ENCODE measurements around the gene LTBP4.

The LTBP4 gene

DNA sequence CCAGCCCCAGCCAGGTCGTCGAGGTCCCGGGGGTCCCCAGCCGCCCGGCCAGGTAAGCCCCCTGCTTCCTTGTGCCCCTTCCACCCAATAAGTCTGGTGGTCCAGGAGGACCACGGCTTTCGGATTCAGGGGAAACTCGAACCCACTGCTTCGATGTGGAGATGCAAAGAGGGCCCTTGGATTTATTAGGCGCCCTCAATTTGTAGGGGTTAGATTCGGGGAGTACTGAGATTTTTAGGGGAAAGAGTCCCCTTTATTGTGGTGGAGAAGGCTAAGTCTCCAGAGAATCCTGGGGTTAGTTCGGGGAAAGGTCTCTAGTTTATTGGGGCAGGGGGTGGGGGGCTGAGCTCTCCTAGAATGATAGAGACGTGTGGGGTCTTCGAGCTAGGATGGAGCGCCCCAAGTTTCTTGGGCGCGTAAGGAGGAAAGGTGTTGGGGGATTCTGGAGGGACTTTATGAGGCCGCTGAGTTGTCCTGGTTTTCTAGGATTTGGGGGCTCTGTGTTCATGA, 3.8 kb upstream of the LTBP4 start:
- no peak for DNase-seq

DNA sequence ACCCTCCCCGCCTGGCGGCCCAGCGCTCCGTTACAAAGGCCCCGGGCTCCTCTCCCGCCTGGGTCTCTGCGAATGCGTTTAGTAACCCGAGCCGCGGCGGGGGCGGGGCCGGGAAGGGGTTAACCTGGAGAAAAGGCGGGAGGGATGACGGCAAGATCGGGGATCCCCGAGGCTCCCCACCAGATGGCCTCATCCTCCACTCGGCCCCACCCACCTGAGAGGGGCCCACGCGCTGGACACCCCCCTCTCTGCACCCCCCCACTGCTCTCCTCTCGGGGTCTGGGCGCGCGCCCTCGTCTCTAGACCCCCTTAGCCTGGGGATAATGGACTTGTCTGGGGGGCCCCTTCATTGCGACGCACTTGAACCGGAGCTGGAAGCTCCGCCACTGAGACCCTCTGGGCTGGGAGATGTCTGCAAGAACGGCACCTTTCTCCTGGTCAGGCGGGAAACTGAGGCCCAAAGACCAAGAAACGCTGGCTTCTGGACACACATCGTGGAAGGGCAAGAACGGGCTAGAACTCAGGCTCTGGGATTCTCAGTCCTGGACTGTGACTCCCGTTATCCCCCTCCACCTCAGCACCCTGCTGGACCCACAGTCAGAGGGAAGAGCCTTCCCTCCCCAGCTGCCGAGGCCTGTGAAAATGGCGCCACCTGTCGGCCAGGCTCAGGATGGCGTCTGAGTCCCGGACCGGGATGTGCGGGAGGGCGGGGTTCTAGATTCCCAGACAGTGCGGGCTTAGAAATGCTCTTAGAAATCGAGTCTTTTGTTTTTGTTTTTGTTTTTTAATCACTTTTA, 2.9 kb upstream of the LTBP4 start:
- peak; percentile 80 for DNase-seq

DNA sequence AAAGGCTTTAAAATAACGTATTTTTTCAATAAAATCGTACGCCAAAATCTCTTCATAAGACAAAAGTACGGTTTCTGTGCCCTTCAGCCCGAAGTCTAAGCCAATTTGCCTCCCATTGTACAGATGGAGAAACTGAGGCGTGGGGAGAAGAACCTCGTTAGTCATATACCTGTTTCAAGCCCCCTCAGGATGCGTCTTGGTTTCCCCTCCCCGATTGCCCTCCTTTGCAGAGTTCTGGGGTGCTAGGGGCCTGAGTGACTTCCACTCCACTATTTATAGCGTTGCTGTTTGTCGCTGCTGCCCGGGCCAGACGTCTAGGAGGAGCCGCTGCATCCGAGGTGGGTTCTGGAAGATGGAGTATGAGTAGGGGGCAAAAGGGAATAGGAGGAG, 2.3 kb upstream of the LTBP4 start:
- DNase-seq = no peak

DNA sequence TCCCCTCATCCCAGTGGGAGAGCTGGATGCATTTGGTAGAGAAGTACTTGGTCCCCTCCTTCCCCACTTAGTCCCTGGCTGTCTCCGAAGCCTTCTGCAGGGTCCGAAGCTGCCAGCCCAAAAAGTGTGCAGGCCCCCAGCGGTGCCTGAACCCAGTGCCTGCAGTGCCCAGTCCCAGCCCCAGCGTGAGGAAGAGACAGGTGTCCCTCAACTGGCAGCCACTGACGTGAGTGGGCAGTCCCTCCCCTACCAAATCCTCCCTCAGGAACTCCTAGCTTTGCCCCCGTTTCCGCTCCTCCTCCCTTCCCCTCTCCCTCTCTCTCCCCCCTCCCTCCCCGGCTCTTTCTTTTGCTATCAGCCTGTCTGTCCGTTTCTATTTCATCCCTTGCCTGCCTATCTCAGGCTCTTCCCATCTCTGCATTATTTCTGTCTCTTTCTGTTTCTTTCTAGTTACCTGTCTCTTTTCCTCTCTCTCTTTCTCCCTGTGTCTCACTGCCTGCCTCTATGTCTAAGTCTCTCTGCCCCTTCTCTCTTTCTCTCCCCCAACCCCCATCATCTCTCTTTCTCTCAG, 1.8 kb upstream of the LTBP4 start:
- DNase-seq = no peak

DNA sequence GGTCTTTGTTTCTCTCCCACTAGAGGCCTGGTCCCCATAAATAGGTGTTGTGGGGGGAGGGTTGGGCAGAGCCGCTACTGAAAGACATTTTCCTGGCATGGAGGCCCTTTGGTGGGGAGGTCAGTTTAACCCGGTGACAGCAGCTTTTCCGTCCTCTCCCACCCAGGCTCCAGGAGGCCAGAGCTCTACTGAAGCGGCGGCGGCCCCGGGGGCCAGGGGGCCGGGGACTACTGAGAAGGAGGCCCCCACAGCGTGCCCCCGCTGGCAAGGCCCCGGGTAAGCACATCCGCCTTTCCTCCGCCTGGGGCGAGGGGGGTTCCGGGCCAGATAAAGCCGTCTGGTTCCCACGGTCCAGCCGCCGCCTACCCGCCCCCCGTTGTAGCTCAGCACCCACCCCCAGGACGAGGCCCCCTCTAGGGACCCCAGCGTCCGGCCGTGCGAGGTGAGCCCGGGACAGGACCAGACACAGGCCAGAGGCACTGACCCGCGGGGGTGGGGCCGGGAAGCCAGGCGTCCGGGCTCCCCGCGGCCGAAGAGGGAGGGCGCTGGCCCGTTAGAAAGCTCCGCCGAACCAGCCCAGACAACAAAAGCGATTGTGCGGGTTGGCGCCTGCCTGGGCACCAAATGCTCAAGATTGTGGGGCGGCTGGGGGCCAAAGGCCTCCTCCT, 1.1 kb upstream of the LTBP4 start:
- no peak for DNase-seq

DNA sequence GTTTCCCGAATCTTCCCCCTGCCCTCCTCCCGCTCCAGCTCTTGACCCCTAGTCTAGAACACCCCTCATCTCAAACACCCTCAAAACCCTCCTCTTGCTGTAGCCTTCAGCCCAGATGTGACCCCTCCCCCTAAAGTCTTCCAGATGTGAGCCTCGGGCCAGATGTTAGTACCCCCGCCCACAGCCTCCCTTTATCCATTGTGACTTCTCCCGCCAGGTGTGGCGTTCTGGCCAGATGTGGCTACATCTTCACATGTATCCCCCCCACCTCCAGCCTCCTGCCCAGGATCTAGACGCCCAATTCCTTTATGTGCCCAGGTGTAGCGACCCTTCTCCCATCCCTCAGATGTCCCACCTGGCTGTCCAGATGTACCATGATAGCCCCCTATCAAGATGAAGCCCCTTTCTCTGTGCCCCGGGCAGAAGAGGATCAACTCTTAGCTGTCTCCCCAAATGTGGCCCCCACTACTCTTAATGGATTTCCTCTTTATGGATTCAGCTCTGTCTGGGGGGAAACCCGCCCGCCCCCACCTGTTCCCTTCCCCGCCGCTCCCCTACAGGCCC, 517 bp upstream of the LTBP4 start:
- DNase-seq = no peak

DNA sequence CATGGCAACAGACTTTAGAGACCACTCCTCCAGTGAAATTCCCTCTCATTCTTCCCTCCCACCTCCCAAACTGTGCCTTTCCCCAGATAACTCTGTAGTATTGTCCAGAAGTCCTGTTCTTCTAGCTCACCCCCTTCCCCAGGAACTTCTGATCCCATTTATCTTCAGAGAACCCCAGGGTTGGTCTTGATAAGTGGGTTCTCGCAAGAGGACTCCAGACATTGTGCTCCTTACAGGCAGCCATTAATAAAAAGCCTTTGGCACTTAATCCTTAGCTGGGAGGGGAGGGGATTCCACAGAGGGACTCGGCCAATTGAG, 1.9 kb downstream of the LTBP4 start:
- no peak for DNase-seq

DNA sequence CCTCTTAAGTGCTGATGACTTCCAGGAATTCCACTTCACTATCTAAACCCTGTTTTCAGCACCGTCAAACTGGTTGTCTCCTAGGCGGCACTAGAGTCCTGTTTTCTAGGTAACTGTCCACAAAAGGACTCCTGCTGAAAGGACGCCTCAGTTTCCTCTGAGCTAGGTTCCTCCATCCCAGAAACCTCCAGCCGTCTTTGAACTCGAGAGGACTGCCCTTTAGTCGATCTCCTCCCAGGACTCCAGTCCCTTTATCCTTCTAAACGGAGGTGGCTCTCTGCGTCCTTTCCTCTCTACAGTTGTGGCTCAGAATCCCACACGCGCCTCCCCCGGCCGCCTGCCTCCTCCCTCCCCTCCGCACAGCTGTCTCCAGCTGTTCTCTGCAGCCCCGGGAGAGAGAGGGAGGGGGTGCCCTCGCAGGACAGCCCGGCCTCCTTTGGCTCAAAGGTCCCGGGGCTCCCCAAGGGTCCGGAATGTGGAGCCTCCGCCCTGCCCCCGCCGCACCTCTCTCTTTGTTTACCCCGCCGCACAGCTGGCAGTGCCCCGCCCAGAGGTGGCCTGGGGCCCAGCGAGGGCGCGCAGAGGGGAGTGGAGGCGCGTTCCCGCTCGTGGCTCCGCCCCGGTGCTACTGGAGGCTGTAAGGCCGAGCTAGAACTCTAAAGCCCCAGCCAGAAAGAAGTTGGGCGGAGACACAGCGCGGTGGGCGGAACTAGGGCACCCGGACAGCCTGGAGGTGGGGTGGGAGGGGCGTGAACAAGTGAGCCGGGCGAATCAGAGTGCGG, 2.4 kb downstream of the LTBP4 start:
- DNase-seq = peak; percentile 95

DNA sequence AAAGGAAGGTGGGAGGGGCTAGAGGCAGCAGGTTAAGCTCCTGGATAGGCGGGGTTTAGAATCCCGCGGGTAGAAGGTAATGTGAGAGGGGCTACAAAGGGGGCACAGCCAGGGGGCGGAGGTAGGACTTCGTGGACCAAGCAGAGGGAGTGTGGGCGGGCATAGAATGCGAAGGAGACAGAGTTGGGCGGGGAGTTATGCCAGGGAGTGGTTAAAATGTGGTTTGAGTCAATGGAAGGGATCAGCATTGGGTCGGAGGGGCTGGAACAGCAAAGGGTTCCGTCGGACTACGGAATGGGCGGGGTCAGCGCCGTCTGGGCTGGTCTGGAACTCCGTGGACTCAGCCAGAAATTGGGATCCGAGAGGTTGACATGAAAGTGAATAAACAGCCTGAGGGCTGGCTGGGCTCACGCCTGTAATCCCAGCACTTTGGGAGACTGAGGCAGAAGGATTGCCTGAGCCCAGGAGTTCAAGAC, 3.0 kb downstream of the LTBP4 start:
- no peak for DNase-seq

DNA sequence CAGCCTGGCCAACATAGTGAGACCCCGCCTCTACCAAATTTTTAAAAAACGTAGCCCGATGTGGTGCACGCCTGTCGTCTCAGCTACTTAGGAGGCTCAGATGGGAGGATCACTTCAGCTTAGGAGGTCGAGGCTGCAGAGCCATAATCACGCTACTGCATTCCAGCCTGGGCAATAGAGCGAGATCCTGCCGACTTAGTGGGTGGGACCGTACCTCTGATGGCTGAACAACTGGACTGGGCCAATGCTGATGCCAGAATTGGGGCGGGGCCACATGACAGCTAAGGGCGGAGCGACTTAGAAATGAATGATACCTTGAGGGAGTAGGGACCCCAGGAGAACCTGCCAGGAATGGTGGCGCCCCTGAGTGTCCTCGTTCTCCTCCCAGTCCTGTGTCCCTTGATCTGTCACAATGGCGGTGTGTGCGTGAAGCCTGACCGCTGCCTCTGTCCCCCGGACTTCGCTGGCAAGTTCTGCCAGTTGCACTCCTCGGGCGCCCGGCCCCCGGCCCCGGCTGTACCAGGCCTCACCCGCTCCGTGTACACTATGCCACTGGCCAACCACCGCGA, 3.6 kb downstream of the LTBP4 start:
- peak; percentile 50 for DNase-seq

DNA sequence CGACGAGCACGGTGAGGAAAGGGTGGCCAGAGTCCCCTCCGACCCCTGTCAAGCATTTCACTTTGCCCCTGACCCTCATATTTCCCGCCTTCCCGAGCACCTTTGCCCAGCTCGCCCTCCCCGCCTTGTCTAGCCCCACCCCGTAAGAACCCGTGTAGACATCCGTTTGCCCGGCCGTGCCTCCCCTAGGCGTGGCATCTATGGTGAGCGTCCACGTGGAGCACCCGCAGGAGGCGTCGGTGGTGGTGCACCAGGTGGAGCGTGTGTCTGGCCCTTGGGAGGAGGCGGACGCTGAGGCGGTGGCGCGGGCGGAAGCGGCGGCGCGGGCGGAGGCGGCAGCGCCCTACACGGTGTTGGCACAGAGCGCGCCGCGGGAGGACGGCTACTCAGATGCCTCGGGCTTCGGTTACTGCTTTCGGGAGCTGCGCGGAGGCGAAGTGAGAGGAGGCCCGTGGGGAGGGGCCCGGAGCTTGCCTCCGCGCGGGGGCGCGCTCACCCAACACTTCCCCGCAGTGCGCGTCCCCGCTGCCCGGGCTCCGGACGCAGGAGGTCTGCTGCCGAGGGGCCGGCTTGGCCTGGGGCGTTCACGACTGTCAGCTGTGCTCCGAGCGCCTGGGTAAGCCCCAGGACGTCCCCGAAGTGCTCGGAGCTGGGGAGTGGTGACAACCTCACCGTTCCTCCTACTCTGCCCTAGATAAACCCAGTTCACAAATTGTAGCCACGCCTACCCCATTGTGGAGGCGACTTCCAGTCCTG, 4.2 kb downstream of the LTBP4 start:
- peak; percentile 84 for DNase-seq

DNA sequence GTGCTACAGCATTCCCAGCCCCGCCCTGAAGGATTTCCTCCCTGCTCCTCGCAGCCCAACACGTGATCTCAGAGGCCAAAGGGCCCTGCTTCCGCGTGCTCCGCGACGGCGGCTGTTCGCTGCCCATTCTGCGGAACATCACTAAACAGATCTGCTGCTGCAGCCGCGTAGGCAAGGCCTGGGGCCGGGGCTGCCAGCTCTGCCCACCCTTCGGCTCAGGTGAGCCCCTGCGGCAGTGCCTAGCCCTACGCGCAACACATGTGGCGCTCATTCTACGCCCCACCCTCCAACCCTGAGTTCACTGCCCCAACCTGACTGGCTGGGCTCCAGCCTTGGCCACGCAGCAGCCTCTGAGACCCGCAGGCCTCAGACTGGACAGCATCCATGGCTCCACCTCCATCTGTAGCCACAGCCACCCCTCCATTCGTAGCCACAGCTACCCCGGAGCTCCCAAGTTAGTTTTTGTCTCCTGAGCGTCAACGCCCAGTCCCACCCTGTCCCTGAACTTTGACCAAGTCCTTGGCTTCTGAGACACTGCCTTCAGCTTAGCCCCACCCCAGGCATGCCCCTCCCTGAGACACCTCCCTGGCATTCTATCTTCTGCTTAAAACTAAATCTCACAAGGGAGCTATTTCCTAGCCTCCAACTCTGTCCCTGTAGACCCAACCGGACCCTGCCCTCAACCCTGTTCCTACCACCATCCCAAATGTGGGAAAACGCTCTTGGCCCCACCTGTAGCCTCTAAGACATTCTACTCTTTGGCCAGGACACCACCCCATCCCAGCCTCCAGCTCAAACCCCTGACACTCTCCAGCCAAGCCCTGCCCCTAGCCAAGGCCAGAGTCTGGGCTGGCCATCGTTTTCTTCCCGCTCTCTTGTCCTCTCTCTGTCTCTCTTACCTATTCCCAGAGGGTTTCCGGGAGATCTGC, 6.4 kb downstream of the LTBP4 start:
- DNase-seq = no peak

DNA sequence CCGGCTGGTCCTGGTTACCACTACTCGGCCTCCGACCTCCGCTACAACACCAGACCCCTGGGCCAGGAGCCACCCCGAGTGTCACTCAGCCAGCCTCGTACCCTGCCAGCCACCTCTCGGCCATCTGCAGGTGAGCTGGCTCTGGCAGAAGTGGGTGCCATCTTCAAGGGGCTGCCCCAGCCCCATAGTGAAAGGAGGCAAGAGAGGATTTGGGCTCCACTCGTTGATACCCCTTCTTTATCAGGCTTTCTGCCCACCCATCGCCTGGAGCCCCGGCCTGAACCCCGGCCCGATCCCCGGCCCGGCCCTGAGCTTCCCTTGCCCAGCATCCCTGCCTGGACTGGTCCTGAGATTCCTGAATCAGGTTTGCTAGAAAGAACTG, 7.1 kb downstream of the LTBP4 start:
- DNase-seq = no peak

DNA sequence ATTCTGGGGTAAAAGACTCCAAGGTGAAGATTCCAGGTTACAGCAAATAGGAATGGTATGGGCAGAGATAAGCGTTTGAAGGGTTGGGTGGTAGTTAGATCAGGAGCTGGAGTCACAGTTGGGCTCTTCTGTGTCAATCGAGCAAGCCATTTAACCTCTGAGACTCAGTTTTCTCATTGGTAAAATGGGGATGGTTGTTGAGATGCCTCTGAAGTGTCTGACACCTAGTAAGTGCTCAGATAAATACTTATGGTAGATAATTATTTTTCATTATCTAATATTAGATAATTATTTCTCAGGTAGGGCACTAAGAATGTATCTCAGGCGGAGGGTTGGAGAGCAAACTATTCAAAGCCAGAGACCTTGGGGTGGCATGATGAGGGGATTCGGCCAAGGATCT, 7.8 kb downstream of the LTBP4 start:
- DNase-seq = no peak

DNA sequence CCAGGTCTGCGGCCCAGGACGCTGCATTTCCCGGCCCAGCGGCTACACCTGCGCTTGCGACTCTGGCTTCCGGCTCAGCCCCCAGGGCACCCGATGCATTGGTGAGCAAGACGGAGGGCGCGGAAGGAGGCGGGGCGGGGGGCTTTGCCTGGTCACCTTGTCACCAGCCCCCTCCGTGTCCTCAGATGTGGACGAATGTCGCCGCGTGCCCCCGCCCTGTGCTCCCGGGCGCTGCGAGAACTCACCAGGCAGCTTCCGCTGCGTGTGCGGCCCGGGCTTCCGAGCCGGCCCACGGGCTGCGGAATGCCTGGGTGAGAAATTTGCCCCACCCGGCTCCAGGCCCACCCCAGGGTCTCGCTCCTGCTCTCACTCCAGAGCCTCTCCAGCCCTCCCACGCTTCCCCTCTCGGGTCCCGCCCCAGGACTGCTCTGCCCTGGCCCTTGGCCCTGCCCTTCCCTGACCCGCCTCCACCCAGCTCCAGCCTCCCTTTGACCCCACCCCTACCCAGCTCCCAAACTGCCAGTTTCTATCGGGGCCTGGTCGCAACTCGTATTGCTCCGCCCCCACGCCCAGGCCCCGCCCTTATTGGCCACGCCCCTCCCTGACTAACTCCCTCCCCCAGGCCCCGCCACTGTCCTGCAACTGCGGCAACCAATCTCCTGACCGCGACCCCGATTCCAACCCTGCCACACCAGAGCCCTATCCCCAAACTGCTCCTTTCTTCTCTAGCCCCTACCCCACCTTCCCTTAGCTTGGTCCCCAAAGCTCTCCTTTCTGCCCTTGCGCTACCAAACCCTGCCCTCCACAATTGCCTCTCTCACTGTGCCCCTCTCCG, 8.6 kb downstream of the LTBP4 start:
- DNase-seq = no peak

DNA sequence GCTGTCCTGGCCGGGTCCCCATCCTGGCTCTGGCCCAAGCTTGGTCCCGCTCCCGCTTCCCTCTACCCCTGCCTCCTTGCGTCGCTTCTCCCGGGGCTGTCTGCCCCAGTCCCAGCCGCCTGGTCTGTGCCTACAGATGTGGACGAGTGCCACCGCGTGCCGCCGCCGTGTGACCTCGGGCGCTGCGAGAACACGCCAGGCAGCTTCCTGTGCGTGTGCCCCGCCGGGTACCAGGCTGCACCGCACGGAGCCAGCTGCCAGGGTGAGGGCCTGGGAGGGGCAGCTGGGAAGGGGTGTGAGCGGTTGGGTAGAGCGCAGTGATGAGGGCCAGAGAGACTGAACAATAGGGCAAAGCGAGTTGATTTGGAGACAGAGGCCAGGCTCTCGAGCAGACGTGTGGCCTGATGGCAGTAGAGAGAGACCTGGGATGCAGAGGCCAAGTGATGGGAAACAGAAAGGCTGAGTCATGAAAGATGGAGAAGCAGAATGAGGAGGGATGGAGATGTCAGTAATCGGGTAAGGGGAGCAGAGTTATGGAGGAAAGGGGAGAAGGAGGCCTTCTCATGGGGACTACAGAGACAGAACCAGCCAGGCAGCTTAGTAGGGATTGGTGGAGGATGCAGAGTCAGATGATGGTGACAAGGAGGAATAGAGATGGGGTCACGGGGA, 9.4 kb downstream of the LTBP4 start:
- DNase-seq = no peak

DNA sequence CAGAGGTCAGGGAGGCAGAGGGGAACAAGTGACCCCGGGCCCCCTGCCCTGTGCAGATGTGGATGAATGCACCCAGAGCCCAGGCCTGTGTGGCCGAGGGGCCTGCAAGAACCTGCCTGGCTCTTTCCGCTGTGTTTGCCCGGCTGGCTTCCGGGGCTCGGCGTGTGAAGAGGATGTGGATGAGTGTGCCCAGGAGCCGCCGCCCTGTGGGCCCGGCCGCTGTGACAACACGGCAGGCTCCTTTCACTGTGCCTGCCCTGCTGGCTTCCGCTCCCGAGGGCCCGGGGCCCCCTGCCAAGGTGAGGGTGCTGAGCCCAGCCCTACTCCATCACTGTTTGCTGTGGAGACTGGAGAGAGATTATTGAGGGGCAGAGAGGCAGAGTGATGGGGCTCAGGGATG, 9.9 kb downstream of the LTBP4 start:
- peak; percentile 56 for DNase-seq

DNA sequence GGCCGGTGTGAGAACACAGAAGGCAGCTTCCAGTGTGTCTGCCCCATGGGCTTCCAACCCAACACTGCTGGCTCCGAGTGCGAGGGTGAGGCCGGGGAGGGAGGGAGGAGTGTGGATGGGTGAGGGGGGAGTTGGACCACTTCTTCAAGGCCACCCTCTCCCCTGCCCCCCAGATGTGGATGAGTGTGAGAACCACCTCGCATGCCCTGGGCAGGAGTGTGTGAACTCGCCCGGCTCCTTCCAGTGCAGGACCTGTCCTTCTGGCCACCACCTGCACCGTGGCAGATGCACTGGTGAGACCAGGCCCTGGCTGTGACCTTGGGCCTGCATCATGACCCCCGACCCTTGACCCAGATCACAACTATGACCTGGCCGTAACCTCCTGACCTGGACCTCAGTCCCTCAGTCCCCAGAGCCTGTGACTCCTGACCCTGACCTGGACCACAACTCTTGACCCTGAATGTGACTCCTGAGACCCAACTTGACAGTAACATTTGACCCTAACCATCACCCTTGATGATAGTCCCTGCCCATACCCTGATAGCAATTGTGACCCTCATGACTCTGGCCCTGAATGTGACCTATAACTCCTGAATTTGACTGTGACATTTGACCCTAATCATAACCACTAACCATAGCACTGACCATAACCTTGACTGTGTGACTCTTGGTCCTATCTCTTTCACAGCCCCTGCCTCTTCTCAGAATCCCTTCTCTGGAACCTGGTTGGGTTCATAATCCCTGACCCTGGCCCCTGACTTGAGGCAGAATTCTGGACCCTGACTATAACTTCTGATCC, 10.9 kb downstream of the LTBP4 start:
- DNase-seq = no peak
